GM23248 (cell line): ENCODE results near the gene PRUNE1. TPM values are rescaled to one million over a fixed set of nuclear protein-coding genes. Genes with fewer than 3 reads are reported as not detected.
A peak's percentile ranks its signal among the peaks of the same experiment; 100 is the strongest.

Experiments used
- DNase-seq: peaks from one replicate; pipeline ENCODE4 v3.0.0-alpha.2; 2015
- H2AFZ ChIP-seq: fragments of 200-600 bp; sonication (generic); 2 replicates; pipeline ENCODE4 v1.6.1; 2016; ENCODE audit warnings: antibody characterized with exemption
- H3F3A ChIP-seq: fragments of 200-600 bp; sonication (generic); 2 replicates; pipeline ENCODE4 v1.6.1; 2016; ENCODE audit warnings: mild to moderate bottlenecking, antibody characterized with exemption, mixed run types; ENCODE audit not compliant: insufficient read depth
- H3K27ac ChIP-seq: fragments of 200-600 bp; sonication (generic); 2 replicates; pipeline ENCODE4 v1.5.1; 2016; ENCODE audit warnings: mild to moderate bottlenecking
- H3K27me3 ChIP-seq: fragments of 200-600 bp; sonication (generic); replicated peaks from 2 replicates; pipeline ENCODE4 v1.6.1; 2016; ENCODE audit warnings: mild to moderate bottlenecking; ENCODE audit not compliant: insufficient read depth
- H3K36me3 ChIP-seq: fragments of 200-600 bp; sonication (generic); 2 replicates; pipeline ENCODE4 v1.6.1; 2016; ENCODE audit warnings: low read depth, mild to moderate bottlenecking
- H3K4me1 ChIP-seq: fragments of 200-600 bp; sonication (generic); 2 replicates; pipeline ENCODE4 v1.6.1; 2016; ENCODE audit warnings: mild to moderate bottlenecking; ENCODE audit not compliant: insufficient read depth
- H3K4me2 ChIP-seq: fragments of 200-600 bp; sonication (generic); one replicate; pipeline ENCODE4 v1.6.1; 2016; ENCODE audit warnings: mild to moderate bottlenecking; ENCODE audit not compliant: unreplicated experiment
- H3K4me3 ChIP-seq: fragments of 200-600 bp; sonication (generic); 2 replicates; pipeline ENCODE4 v1.5.1; 2016; ENCODE audit warnings: mild to moderate bottlenecking
- H3K79me2 ChIP-seq: fragments of 200-600 bp; sonication (generic); 2 replicates; pipeline ENCODE4 v1.6.1; 2016; ENCODE audit warnings: mild to moderate bottlenecking; ENCODE audit not compliant: insufficient read depth
- H3K9ac ChIP-seq: fragments of 200-600 bp; sonication (generic); 2 replicates; pipeline ENCODE4 v1.6.1; 2016; ENCODE audit warnings: mild to moderate bottlenecking
- H3K9me2 ChIP-seq: fragments of 200-600 bp; sonication (generic); 2 replicates; pipeline ENCODE4 v1.6.1; 2016; ENCODE audit warnings: mixed run types, mild to moderate bottlenecking, moderate library complexity; ENCODE audit not compliant: insufficient read depth
- H3K9me3 ChIP-seq: fragments of 200-600 bp; sonication (generic); one replicate; pipeline ENCODE4 v1.6.1; 2017; ENCODE audit warnings: low read depth
- H4K20me1 ChIP-seq: fragments of 200-600 bp; sonication (generic); 2 replicates; pipeline ENCODE4 v1.6.0; 2016; ENCODE audit not compliant: insufficient read depth
- EZH2 ChIP-seq: fragments of 200-600 bp; sonication (generic); IDR thresholded peaks from 2 replicates; pipeline ENCODE4 v1.6.1; 2018; ENCODE audit warnings: antibody characterized with exemption, mild to moderate bottlenecking; ENCODE audit not compliant: insufficient read depth, poor library complexity, severe bottlenecking
- EZH2phosphoT487 ChIP-seq: fragments of 200-600 bp; sonication (generic); IDR thresholded peaks from 2 replicates; pipeline ENCODE4 v1.6.1; 2018; ENCODE audit warnings: antibody characterized with exemption, moderate library complexity, mild to moderate bottlenecking, low read depth; ENCODE audit not compliant: insufficient read depth
- WGBS, 2 experiments: methylation state at CpG; one replicate each; pipeline ENCODE4 v1.1.6; 2015 to 2017; ENCODE audit warnings: low lambda C conversion rate in 2 of 2, low coverage in 1 of 2; ENCODE audit errors: missing lambda C conversion rate in 2 of 2; 5-methylcytosine and 5-hydroxymethylcytosine counted together
- in situ Hi-C: fragments of 300-500 bp; cut with MboI; formaldehyde crosslinking; loops from 2 replicates; pipeline ENCODE4 v1.15.0; 2020
- polyA plus RNA-seq: library from polyadenylated mRNA; unstranded; fragments of >200 nt; fragmentation: Nextera tagmentation; extraction: Ambion mirVana; gene quantifications from 2 replicates; pipeline ENCODE4 v1.2.1, GENCODE V29; 2016
- total RNA-seq: library from RNA; depleted of rRNA; stranded (reverse); fragments of >200 nt; shearing (Covaris generic); gene quantifications from 2 replicates; pipeline ENCODE4 v1.2.3, GENCODE V29; 2014

The PRUNE1 gene
- total and polyA plus RNA-seq, 2 experiments from 2014 or later = 9.0 to 10.5 TPM

DNA sequence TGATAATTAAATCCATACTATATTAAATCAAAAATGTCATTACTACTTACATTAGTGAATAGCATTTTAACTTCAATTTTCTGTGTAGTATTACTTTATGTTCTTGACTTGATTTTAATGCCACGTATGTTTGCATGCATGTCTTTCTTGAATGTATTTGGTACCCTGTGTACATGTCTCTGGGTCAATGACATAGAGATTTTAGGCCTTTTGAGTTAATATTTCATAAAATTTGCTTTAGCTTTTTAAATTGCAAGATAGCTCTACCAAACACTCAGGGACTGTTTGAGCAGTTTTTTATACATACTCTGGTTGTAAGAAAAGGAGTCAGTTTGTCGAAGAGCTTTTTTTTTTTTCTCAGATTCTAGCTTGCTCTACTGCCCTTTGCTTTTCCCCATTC lies 53.5 kb downstream of the PRUNE1 start:
- Histone ChIP-seq H3K27me3 (no peaks in the 10 kb centered on the region), H3K4me3 (no peak overlapping the region), H3K36me3 (no peaks in the 10 kb centered on the region), H3K9ac (no peak overlapping the region), H3F3A (peaks cover 16% of the 10 kb centered on the region), H3K4me1 (peaks cover 34% of the 10 kb centered on the region), H3K79me2 (peaks cover 89% of the 10 kb centered on the region), H3K27ac (peak overlapping the region; percentile 100; the same call in 1 of the 2 replicates), H3K9me2 (no peaks in the 10 kb centered on the region), H2AFZ (no peak overlapping the region), H3K9me3 (no peaks in the 10 kb centered on the region), H4K20me1 (0 out of 2 replicates have a peak, but pooled peaks cover 3% of the 10 kb centered on the region), H3K4me2 (no peak overlapping the region)
- TF ChIP-seq EZH2 (no peak), EZH2phosphoT487 (no peak)
- no peak for DNase-seq
- 94 to 100% methylated on average over 2 of the region's 2 CpGs for WGBS, 2 experiments
- in situ Hi-C loops = no loop called here

DNA sequence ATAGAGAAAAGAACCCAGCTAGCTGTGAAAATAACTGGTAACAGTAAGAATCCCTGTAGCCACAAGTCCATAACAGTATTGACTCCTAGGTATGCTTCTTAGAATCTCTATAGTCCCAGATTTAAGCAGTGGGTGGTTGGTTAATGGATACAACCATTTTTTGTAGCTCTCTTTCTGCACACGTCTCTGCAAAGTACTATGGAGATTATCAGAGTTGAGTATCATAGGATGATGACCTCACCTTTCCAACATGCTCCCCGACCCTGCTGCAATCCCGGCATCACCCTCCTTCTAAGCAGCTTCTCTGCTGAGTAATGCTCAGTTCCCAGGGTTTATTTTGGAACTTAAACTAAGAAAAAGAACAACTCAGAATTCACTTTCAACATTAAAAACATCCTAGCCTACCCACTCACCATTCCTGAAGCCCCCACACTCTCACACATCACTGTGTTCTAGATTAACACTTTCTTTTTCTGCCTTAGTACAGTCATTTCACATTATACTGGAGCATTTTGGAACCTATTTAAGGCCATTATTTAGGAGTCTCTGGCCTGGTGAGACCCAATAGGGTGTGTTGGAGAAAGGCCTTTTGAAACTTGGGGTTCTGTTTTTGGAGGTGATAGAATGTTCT lies 54.6 kb downstream of the PRUNE1 start:
- in situ Hi-C loops = no loop called here
- no peaks in the 10 kb centered on the region for H3K9me2 ChIP-seq
- TF ChIP-seq EZH2 (no peak), EZH2phosphoT487 (no peak)
- peaks cover 23% of the 10 kb centered on the region for H3K4me1 ChIP-seq
- H3K4me2 ChIP-seq = peak overlapping the region; percentile 72
- no peaks in the 10 kb centered on the region for H3K36me3 ChIP-seq
- H3K9ac ChIP-seq = peak overlapping the region; percentile 85
- peak overlapping the region; percentile 54 for H3K4me3 ChIP-seq
- no peaks in the 10 kb centered on the region for H3K27me3 ChIP-seq
- H2AFZ ChIP-seq = peak overlapping the region; percentile 78; the same call in 1 of the 2 replicates
- H3F3A ChIP-seq = peaks cover 16% of the 10 kb centered on the region
- peak; percentile 97 for DNase-seq
- WGBS, 2 experiments = 2 to 3% methylated on average over 3 of the region's 3 CpGs
- no peaks in the 10 kb centered on the region for H4K20me1 ChIP-seq
- H3K9me3 ChIP-seq = no peaks in the 10 kb centered on the region
- H3K27ac ChIP-seq = peak overlapping the region; percentile 100
- peaks cover 88% of the 10 kb centered on the region for H3K79me2 ChIP-seq

GRCh38 chr1:151065089-151065645 lies 56.9 kb downstream of the PRUNE1 start:
- in situ Hi-C loops = no loop called here
- H3K9me3 ChIP-seq = no peaks in the 10 kb centered on the region
- no peak overlapping the region for H3K4me2 ChIP-seq
- TF ChIP-seq EZH2phosphoT487 = no peak
- no peak for TF ChIP-seq EZH2
- no peak for DNase-seq
- H3K27ac ChIP-seq = no peak overlapping the region
- no peaks in the 10 kb centered on the region for H3K9me2 ChIP-seq
- peaks cover 24% of the 10 kb centered on the region for H3K4me1 ChIP-seq
- H3K27me3 ChIP-seq = no peaks in the 10 kb centered on the region
- H3F3A ChIP-seq = peaks cover 21% of the 10 kb centered on the region; the same call in 1 of the 2 replicates
- H3K36me3 ChIP-seq = no peaks in the 10 kb centered on the region
- peaks cover 77% of the 10 kb centered on the region for H3K79me2 ChIP-seq
- H3K9ac ChIP-seq = no peak overlapping the region
- H4K20me1 ChIP-seq = no peaks in the 10 kb centered on the region
- H2AFZ ChIP-seq = no peak overlapping the region
- no peak overlapping the region for H3K4me3 ChIP-seq

GRCh38 chr1:151067185-151067584 lies 58.9 kb downstream of the PRUNE1 start:
- in situ Hi-C loops = no loop called here
- Histone ChIP-seq H3K9ac (no peak overlapping the region), H4K20me1 (no peaks in the 10 kb centered on the region), H3K4me2 (no peak overlapping the region), H3K27me3 (no peaks in the 10 kb centered on the region), H3K9me2 (no peaks in the 10 kb centered on the region), H3K9me3 (no peaks in the 10 kb centered on the region), H3K36me3 (no peaks in the 10 kb centered on the region), H3K27ac (no peak overlapping the region), H3K4me1 (peaks cover 16% of the 10 kb centered on the region), H3K4me3 (no peak overlapping the region), H3K79me2 (peaks cover 65% of the 10 kb centered on the region), H2AFZ (no peak overlapping the region), H3F3A (peaks cover 21% of the 10 kb centered on the region; the same call in 1 of the 2 replicates)
- WGBS, 2 experiments = 93 to 98% methylated on average over 4 of the region's 4 CpGs
- TF ChIP-seq EZH2 (no peak), EZH2phosphoT487 (no peak)
- DNase-seq = no peak
